B cell (primary cell): ENCODE results near the gene SLCO2B1. TPM values are rescaled to one million over a fixed set of nuclear protein-coding genes. Genes with fewer than 3 reads are reported as not detected.
A peak's percentile ranks its signal among the peaks of the same experiment; 100 is the strongest.

ENCODE experiments used
- ATAC-seq: fragments of 200-7000 bp; cut with Tn5 transposase; one replicate; pipeline ENCODE4 v1.10.0; 2021; ENCODE audit warnings: low read depth, mild to moderate bottlenecking, moderate number of reproducible peaks, moderate library complexity
- CTCF ChIA-PET: fragments of 350-600 bp; sonication (Branson Sonifier 250); formaldehyde crosslinking; loops from one replicate; lab custom pipeline; 2021; ENCODE audit warnings: antibody characterized with exemption, inconsistent platforms; lab: Charles Lee
- POLR2A ChIA-PET: fragments of 350-600 bp; sonication (Branson Sonifier 250); formaldehyde crosslinking; loops from one replicate; lab custom pipeline; 2021; ENCODE audit warnings: antibody characterized with exemption; lab: Charles Lee
- DNase-seq: peaks from one replicate; pipeline ENCODE4 v3.0.0; 2013
- H2AFZ ChIP-seq: 2 replicates; pipeline ENCODE4 v1.6.1; 2012; ENCODE audit warnings: mild to moderate bottlenecking, low read depth, low read length; ENCODE audit not compliant: insufficient read depth, poor library complexity, severe bottlenecking
- H3K27ac ChIP-seq, 2 donors: 1 replicate in 1 of 2; 2 replicates in 1 of 2; pipeline ENCODE4 v1.5.1; 2012 to 2013; ENCODE audit warnings: low read length in 2 of 2, mild to moderate bottlenecking in 2 of 2, moderate library complexity in 1 of 2
- H3K27me3 ChIP-seq, 4 experiments: fragments of 200-600 bp in 1 of 4; sonication (generic) in 1 of 4; replicated peaks in 1 of 4; 1 replicate in 2 of 4; 2 replicates in 2 of 4; pipeline versions ENCODE4 v1.6.1 to v1.7.0; 2013 to 2016; ENCODE audit warnings: low read length in 3 of 4, mild to moderate bottlenecking in 2 of 4, mixed read lengths in 1 of 4, moderate library complexity in 1 of 4; ENCODE audit not compliant: insufficient read depth in 4 of 4, control insufficient read depth in 3 of 4; ENCODE audit errors: control extremely low read depth in 1 of 4
- H3K36me3 ChIP-seq, 2 experiments: replicated peaks in 1 of 2; 1 replicate in 1 of 2; 2 replicates in 1 of 2; pipeline versions ENCODE4 v1.6.1 to v1.7.1; 2013; ENCODE audit warnings: low read length in 1 of 2; ENCODE audit not compliant: insufficient read depth in 2 of 2, control insufficient read depth in 1 of 2; ENCODE audit errors: control extremely low read depth in 1 of 2, extremely low read depth in 1 of 2
- H3K4me1 ChIP-seq, 2 donors: fragments of 200-600 bp in 1 of 2; sonication (generic) in 1 of 2; 1 replicate in 1 of 2; 2 replicates in 1 of 2; pipeline versions ENCODE4 v1.5.1 to v1.6.1; 2013 to 2017; ENCODE audit warnings: low read length in 2 of 2; ENCODE audit not compliant: control insufficient read depth in 2 of 2, insufficient read depth in 2 of 2
- H3K4me2 ChIP-seq: replicated peaks from 2 replicates; pipeline ENCODE3; 2012; ENCODE audit warnings: mild to moderate bottlenecking, low read depth, low read length; ENCODE audit not compliant: poor library complexity, severe bottlenecking
- H3K4me3 ChIP-seq, 5 experiments: fragments of 200-600 bp in 1 of 5; sonication (generic) in 1 of 5; 1 replicate in 3 of 5; 2 replicates in 2 of 5; pipeline versions ENCODE4 v1.5.1 to v1.7.0; 2011 to 2016; ENCODE audit warnings: low read length in 4 of 5, mild to moderate bottlenecking in 4 of 5, low read depth in 2 of 5, control low read depth in 1 of 5, moderate library complexity in 1 of 5; ENCODE audit not compliant: insufficient read depth in 1 of 5; ENCODE audit errors: control extremely low read depth in 1 of 5, extremely low read depth in 1 of 5
- H3K79me2 ChIP-seq: fragments of 200-600 bp; sonication (generic); one replicate; pipeline ENCODE4 v1.6.0; 2016; ENCODE audit warnings: low read length; ENCODE audit not compliant: control insufficient read depth, insufficient read depth
- H3K9ac ChIP-seq: fragments of 200-600 bp; sonication (generic); 2 replicates; pipeline ENCODE4 v1.6.1; 2017; ENCODE audit warnings: mild to moderate bottlenecking, low read length, moderate library complexity
- H3K9me3 ChIP-seq, 3 donors: one replicate each; pipeline versions ENCODE4 v1.6.1 to v1.7.1; 2013; ENCODE audit warnings: low read length in 2 of 3; ENCODE audit not compliant: control insufficient read depth in 2 of 3, insufficient read depth in 1 of 3; ENCODE audit errors: control extremely low read depth in 1 of 3
- H4K20me1 ChIP-seq: 2 replicates; pipeline ENCODE4 v1.6.0; 2012; ENCODE audit warnings: mild to moderate bottlenecking, low read length; ENCODE audit not compliant: insufficient read depth, control insufficient read depth, poor library complexity, severe bottlenecking
- H3K27ac Mint-ChIP-seq: one replicate; pipeline ENCODE4 v1.8.0; 2021; ENCODE audit warnings: mixed read lengths
- H3K27me3 Mint-ChIP-seq: one replicate; pipeline ENCODE4 v1.8.0; 2021; ENCODE audit warnings: mixed read lengths
- H3K4me1 Mint-ChIP-seq: one replicate; pipeline ENCODE4 v1.8.0; 2021; ENCODE audit warnings: mixed read lengths
- H3K4me3 Mint-ChIP-seq: one replicate; pipeline ENCODE4 v1.8.0; 2021; ENCODE audit warnings: mixed read lengths
- H3K9me3 Mint-ChIP-seq: one replicate; pipeline ENCODE4 v1.8.0; 2022; ENCODE audit warnings: mixed read lengths; ENCODE audit not compliant: insufficient read depth
- WGBS: methylation state at CpG from one replicate; pipeline ENCODE4 v1.1.5; 2013; ENCODE audit warnings: missing lambda C conversion rate; ENCODE audit not compliant: insufficient coverage; 5-methylcytosine and 5-hydroxymethylcytosine counted together
- intact Hi-C: fragments of 100-400 bp; cut with micrococcal nuclease; formaldehyde crosslinking; loops from one replicate; pipeline ENCODE4 v1.10.0; 2022
- polyA plus RNA-seq: library from polyadenylated mRNA; depleted of rRNA; stranded (reverse); fragments of >200 nt; gene quantifications from 2 replicates; pipeline ENCODE4 v1.2.3, GENCODE V29; 2012
- total RNA-seq, 2 donors: library from RNA; stranded (reverse); fragments of 120-200 nt in 1 of 2; gene quantifications; 1 replicate in 1 of 2; 2 replicates in 1 of 2; pipeline versions ENCODE4 v1.2.3 to v1.2.4, GENCODE V29; 2013 to 2022
- TF ChIP-seq, protein P1 (sequence below): fragments of 200-600 bp; IDR thresholded peaks from one replicate; pipeline ENCODE4 v1.8.0; 2022; ENCODE audit warnings: antibody characterized with exemption, mild to moderate bottlenecking

SLCO2B1 gene
- total and polyA plus RNA-seq, 2 donors (not counting 1 experiment from before 2014, with no cell fraction given), result 1.2 TPM; not detected in 1

DNA sequence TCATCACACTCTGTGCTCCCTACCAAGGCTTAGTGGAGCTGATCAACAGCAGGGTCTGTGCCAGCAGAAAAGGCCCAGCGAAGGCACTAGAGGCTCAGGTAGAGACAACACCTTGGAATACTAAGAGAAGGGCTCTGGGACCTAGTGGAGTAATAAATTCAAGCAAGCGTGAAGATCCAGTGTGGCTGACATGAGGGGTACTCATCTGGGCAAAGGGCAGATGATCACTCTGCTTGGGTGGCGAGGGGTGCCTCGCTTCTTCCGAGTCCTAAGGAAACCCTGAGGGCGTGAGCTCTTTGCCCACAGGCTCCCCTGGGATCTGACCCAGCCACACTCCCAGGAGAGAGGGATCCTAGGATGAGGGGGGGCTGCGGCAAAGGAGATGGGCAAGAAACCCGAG is 86.1 kb downstream of the SLCO2B1 start:
- H3K4me1 ChIP-seq, result peaks cover 7 to 11% of the 10 kb centered on the region in 2 donors
- intact Hi-C loops, result no loop called here
- H3K9me3 ChIP-seq, result no peaks in the 10 kb centered on the region
- H3K36me3 ChIP-seq, result no peaks in the 10 kb centered on the region
- H3K9me3 Mint-ChIP-seq, result no peaks in the 10 kb centered on the region
- ChIA-PET CTCF (interaction anchor here (1.0 to 1.6 kb wide), 2 partner anchors 11 to 96 kb away, joined by 3 to 5 read pairs; no protein-coding TSS in a partner anchor), POLR2A (no interaction called here)
- H3K79me2 ChIP-seq, result no peaks in the 10 kb centered on the region
- H3K4me3 Mint-ChIP-seq, result no peak overlapping the region
- peaks cover 0 to 47% (median 19%) of the 10 kb centered on the region in 4 experiments for H3K27me3 ChIP-seq
- WGBS, result 86% methylated on average over 7 of the region's 8 CpGs
- H3K9ac ChIP-seq, result no peak overlapping the region
- H3K27ac Mint-ChIP-seq, result no peak overlapping the region
- no peak for ATAC-seq
- no peak overlapping the region for H3K4me3 ChIP-seq
- TF ChIP-seq, protein P1, sequence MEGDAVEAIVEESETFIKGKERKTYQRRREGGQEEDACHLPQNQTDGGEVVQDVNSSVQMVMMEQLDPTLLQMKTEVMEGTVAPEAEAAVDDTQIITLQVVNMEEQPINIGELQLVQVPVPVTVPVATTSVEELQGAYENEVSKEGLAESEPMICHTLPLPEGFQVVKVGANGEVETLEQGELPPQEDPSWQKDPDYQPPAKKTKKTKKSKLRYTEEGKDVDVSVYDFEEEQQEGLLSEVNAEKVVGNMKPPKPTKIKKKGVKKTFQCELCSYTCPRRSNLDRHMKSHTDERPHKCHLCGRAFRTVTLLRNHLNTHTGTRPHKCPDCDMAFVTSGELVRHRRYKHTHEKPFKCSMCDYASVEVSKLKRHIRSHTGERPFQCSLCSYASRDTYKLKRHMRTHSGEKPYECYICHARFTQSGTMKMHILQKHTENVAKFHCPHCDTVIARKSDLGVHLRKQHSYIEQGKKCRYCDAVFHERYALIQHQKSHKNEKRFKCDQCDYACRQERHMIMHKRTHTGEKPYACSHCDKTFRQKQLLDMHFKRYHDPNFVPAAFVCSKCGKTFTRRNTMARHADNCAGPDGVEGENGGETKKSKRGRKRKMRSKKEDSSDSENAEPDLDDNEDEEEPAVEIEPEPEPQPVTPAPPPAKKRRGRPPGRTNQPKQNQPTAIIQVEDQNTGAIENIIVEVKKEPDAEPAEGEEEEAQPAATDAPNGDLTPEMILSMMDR, result no peak
- no peaks in the 10 kb centered on the region for H4K20me1 ChIP-seq
- no peak for DNase-seq
- peaks cover 61% of the 10 kb centered on the region for H3K27me3 Mint-ChIP-seq
- H2AFZ ChIP-seq, result no peak overlapping the region
- no peak overlapping the region for H3K27ac ChIP-seq
- peaks cover 2% of the 10 kb centered on the region for H3K4me1 Mint-ChIP-seq
- no peak overlapping the region for H3K4me2 ChIP-seq

DNA sequence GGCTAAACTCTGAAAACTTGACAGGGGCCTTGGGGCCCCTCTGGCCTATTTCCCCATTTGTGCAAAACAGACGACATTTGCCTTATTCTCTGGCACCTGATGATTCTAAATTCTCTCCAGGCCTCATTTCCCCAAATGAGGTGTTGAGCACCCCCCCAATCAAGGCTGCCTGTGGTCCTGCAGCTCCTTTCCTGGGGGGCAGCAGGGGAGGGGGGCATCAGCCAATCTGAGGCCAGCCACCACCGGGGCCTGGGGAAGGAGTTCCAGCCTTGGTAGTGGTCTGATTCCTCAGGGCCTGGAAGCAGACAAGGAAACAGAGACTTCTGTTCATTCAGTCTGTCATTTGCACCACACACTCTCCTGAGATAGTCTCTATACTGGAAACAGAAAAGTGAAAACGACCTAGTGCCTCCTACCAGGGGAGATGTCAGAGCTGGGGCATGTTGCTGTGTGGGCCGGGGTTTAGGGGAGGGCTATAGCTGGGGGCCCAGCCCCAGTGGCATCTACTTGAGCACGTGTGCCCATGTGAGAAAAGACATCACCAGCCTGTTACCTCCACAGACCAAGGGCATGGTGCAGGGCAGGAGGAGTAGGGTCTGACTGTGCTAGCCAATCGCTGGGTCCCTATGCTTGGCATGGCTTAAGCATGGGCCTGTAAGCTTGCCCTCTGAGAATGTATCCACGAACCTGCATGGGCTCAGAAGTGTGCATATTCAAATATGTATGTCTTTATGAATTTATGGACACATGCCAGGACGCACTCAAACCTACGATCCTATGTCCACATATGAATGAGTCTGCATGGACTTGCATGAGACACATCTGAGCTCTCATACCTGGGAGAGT is 87.9 kb downstream of the SLCO2B1 start:
- ATAC-seq (no peak), DNase-seq (no peak)
- Histone ChIP-seq H3K4me1 (peaks cover 12 to 15% of the 10 kb centered on the region in 2 donors), H4K20me1 (no peaks in the 10 kb centered on the region), H3K4me2 (no peak overlapping the region), H3K9ac (no peak overlapping the region), H3K4me3 (no peak overlapping the region), H2AFZ (no peak overlapping the region), H3K79me2 (no peaks in the 10 kb centered on the region), H3K9me3 (no peaks in the 10 kb centered on the region), H3K36me3 (no peaks in the 10 kb centered on the region), H3K27ac (no peak overlapping the region), H3K27me3 (peaks cover 0 to 62% (median 28%) of the 10 kb centered on the region in 4 experiments)
- intact Hi-C loops, result no loop called here
- no peak overlapping the region for H3K27ac Mint-ChIP-seq
- WGBS, result 83% methylated on average over 7 of the region's 9 CpGs
- TF ChIP-seq, protein P1, result no peak
- H3K27me3 Mint-ChIP-seq, result peaks cover 70% of the 10 kb centered on the region
- peak overlapping the region; percentile 73 for H3K4me3 Mint-ChIP-seq
- ChIA-PET POLR2A (no interaction called here), CTCF (interaction anchor here (1.7 to 4.9 kb wide), 2 partner anchors 10 to 309 kb away, joined by 8 to 28 read pairs; no protein-coding TSS in a partner anchor)
- H3K9me3 Mint-ChIP-seq, result no peaks in the 10 kb centered on the region
- peaks cover 7% of the 10 kb centered on the region for H3K4me1 Mint-ChIP-seq
